ENCODE results near the gene MAP3K5.

DNA sequence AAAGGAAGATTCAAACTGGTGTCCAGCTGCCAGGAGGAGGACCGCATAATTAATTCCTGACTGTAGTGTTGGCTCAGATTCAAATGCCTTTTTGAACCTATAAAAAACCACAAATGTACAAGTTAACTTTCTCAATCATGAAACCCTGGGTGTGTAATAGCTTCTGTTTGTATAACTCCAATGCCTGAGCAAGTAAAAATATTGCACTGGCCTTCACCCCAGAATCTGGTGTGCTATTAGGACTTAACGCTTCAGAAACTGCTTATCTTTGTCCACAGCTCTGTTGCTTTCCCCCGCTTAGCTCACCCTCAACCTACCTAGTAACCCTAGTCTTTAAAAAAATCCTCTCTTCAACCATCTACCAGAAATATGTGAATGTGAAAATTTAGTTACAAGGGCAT is 123.0 kb downstream of the MAP3K5 start:
- TF ChIP-seq, protein P1, sequence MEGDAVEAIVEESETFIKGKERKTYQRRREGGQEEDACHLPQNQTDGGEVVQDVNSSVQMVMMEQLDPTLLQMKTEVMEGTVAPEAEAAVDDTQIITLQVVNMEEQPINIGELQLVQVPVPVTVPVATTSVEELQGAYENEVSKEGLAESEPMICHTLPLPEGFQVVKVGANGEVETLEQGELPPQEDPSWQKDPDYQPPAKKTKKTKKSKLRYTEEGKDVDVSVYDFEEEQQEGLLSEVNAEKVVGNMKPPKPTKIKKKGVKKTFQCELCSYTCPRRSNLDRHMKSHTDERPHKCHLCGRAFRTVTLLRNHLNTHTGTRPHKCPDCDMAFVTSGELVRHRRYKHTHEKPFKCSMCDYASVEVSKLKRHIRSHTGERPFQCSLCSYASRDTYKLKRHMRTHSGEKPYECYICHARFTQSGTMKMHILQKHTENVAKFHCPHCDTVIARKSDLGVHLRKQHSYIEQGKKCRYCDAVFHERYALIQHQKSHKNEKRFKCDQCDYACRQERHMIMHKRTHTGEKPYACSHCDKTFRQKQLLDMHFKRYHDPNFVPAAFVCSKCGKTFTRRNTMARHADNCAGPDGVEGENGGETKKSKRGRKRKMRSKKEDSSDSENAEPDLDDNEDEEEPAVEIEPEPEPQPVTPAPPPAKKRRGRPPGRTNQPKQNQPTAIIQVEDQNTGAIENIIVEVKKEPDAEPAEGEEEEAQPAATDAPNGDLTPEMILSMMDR (IDR thresholded peaks at IDR 0.05), result no peak
- TF ChIP-seq POLR2AphosphoS5 (IDR thresholded peaks at IDR 0.05), result no peak
- TF ChIP-seq POLR2A (IDR thresholded peaks at IDR 0.05), result no peak
- no peak for TF ChIP-seq EP300 (IDR thresholded peaks at IDR 0.05)

All from sigmoid colon (tissue), 4 donors.